ENCODE results near the gene MORC4. TPM values are rescaled to one million over a fixed set of nuclear protein-coding genes. Genes with fewer than 3 reads are reported as not detected.

Gene MORC4
- polyA plus RNA-seq, 4 donors: 18.7 to 21.9 (median 19.8) TPM

Other genes with a start within 250 kb of the MORC4 start
- 1 to 10 TPM; 5.3 to 5.7 (median 5.4) TPM for gene TBC1D8B, start 197.5 kb downstream of the MORC4 start, polyA plus RNA-seq (ENCODE audit: insufficient read length in 4 of 4)
- gene RIPPLY1, start 96.9 kb downstream of the MORC4 start, polyA plus RNA-seq (ENCODE audit: insufficient read length in 4 of 4): 1 to 10 TPM; 2.4 to 3.8 (median 2.6) TPM
- gene CLDN2, start 79.8 kb downstream of the MORC4 start, polyA plus RNA-seq (ENCODE audit: insufficient read length in 4 of 4): 10 to 100 TPM; 42.3 to 77.1 (median 58.4) TPM
- gene RBM41, start 118.6 kb upstream of the MORC4 start, polyA plus RNA-seq (ENCODE audit: insufficient read length in 4 of 4): 10 to 100 TPM; 14.3 to 37.2 (median 25.5) TPM
- 10 to 100 TPM; 11.5 to 12.4 (median 11.7) TPM for gene NUP62CL, start 206.2 kb upstream of the MORC4 start, polyA plus RNA-seq (ENCODE audit: insufficient read length in 4 of 4)
- under 1 TPM in 2 of 4 donors, not detected in 2; 0.08 to 0.14 TPM for gene DNAAF6, start 206.4 kb upstream of the MORC4 start, polyA plus RNA-seq (ENCODE audit: insufficient read length in 4 of 4)

Data from left renal cortex interstitium (tissue), 4 donors.